Subcutaneous preadipocyte (primary cell): ENCODE data around the gene EPB41L3. TPM values are rescaled to one million over a fixed set of nuclear protein-coding genes. Genes with fewer than 3 reads are reported as not detected.

Experiments
- total RNA-seq: library from RNA; depleted of rRNA; stranded (reverse); fragments of >200 nt; gene quantifications from 2 replicates; pipeline ENCODE4 v1.2.3, GENCODE V29; 2012

The EPB41L3 gene
- 130 and 139 TPM in 2 replicates for total RNA-seq

DNA sequence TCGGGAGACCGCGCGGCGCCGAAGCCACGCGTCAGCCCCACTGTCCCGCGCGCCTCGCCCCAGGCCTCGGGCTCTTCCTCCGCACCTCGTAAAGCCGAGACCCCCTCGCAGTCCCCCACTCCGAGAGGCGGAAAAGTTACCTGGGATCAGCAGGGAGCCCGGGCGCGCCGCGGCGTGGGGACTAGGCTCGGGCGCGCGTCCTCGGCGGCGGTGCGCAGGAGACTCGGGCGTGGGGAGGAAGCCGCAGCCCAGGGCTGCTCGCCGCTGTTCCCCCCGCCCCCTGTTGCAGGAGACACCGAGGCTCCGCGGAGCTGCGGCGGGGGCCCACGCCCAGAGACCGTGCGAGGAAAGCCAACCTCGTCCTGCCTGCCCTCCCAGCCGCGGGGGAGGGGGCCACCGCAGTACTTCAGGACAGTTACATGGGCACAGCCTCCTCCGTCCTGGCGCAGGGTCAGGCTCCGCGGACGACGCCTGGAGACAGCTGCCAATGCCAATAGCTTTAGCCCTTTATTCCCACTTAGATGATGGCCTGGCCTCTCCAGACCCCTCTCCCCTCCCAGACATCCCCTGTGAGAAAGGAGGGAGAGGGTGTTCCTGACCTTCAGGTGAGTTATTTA, at the start of gene EPB41L3:
EPB41L3 (minus strand) TSS at position 225 of the 617 bp plus-strand sequence. CDS start 54,814 bp downstream, outside the sequence.

Other genes starting within 250 kb of the EPB41L3 start
- gene ZBTB14, start 248.3 kb downstream of the EPB41L3 start, total RNA-seq: 9.9 and 13.9 TPM in 2 replicates